Measurements from ENCODE around the gene EPRS1. TPM values are rescaled to one million over a fixed set of nuclear protein-coding genes. Genes with fewer than 3 reads are reported as not detected.

EPRS1 gene
- total and polyA plus RNA-seq, 9 of the 15 experiments (the other 6 are each of a cell fraction or from before 2014, with no cell fraction given) = 129 to 291 (median 248) TPM

- TF ChIP-seq AFF4 (CRISPR knock-in tag; IDR thresholded peaks at IDR 0.05) (no peak; the same call in 1 of the 2 replicates), CSDE1 (IDR thresholded peaks at IDR 0.05) (0 out of 4 replicates have a peak, but pooled peaks of 1 of the 2 experiments have one; percentile 37), ZNF586 (CRISPR knock-in tag; conservative IDR thresholded peaks at IDR 0.05) (no peak), ZNF436 (CRISPR knock-in tag; IDR thresholded peaks at IDR 0.05) (0 out of 2 replicates have a peak, but pooled peaks have one; percentile 10), NR2F6 (CRISPR knock-in tag; IDR thresholded peaks at IDR 0.05) (no peak), ETV1 (tag; conservative IDR thresholded peaks at IDR 0.05; ENCODE audit: low read depth) (no peak; the same call in 1 of the 2 replicates), POU5F1 (IDR thresholded peaks at IDR 0.05; ENCODE audit: borderline replicate concordance, low read depth, low read length, partially characterized antibody) (no peak), KAT8 (IDR thresholded peaks at IDR 0.05; ENCODE audit: low read depth) (no peak), ZNF668 (CRISPR knock-in tag; IDR thresholded peaks at IDR 0.05) (no peak), LARP7 (IDR thresholded peaks at IDR 0.05) (peak; percentile 90; the same call in 1 of the 2 replicates), HIVEP1 (CRISPR knock-in tag; IDR thresholded peaks at IDR 0.05) (no peak), SOX6 (IDR thresholded peaks at IDR 0.05) (peak; percentile 47; the same call in 1 of the 2 replicates), SUPT5H (IDR thresholded peaks at IDR 0.05) (peak; percentile 68), SRSF1 (IDR thresholded peaks at IDR 0.05; ENCODE audit: low read depth, low read length) (no peak), ARID3A (IDR thresholded peaks at IDR 0.05; ENCODE audit: borderline replicate concordance, low read depth, low read length) (0 out of 2 replicates have a peak, but pooled peaks have one; percentile 53), ZC3H4 (CRISPR knock-in tag; IDR thresholded peaks at IDR 0.05; ENCODE audit: borderline replicate concordance) (no peak), ASH1L (IDR thresholded peaks at IDR 0.05; ENCODE audit: borderline replicate concordance, low read depth, partially characterized antibody) (no peak), MECOM (CRISPR knock-in tag; IDR thresholded peaks at IDR 0.05) (no peak), TCF15 (CRISPR knock-in tag; IDR thresholded peaks at IDR 0.05) (0 out of 2 replicates have a peak, but pooled peaks have one; percentile 12), ETV5 (CRISPR knock-in tag; IDR thresholded peaks at IDR 0.05; ENCODE audit: low read depth) (no peak; the same call in 1 of the 2 replicates)
Observed at GRCh38 chr1:220089650-220090556, 43.6 kb upstream of the EPRS1 start, which contains the start of gene BPNT1 (continued).
